ENCODE data around the gene MEGF9. TPM values are rescaled to one million over a fixed set of nuclear protein-coding genes. Genes with fewer than 3 reads are reported as not detected.

The MEGF9 gene
- total RNA-seq, 1 experiment from 2014 or later, result 8.3 TPM

DNA sequence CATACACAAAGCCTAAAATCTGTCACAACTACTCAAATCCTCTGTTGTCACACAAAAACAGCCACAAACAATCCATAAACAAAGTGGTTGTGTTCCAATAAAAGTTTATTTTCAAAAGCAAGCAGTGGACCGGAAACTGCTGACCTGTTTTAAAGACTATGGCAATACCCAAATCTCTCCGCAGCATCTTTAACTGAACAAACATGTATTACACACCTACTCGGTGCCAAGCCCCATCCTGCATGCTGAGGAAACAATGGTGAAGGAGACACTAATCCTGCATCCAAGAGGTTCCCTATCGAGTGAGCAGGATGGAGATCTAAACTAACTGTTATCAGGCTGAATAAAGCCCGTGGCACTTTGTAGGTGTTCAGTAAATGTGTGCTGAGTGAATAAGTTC lies 145.5 kb downstream of the MEGF9 start:
- Histone ChIP-seq H2AFZ (ENCODE audit: low read depth, low read length, poor library complexity, severe bottlenecking) (no peak overlapping the region), H4K20me1 (ENCODE audit: insufficient read depth) (no peaks in the 10 kb centered on the region), H3K9ac (ENCODE audit: low read length) (no peak overlapping the region), H3K9me2 (ENCODE audit: insufficient read depth) (no peaks in the 10 kb centered on the region), H3K4me3 (replicated peaks in 1 of 2; ENCODE audit: low read depth in 1 of 2, low read length in 2 of 2) (no peak overlapping the region), H3K79me2 (ENCODE audit: insufficient read depth, low read length) (peaks cover 47% of the 10 kb centered on the region), H3K27ac (ENCODE audit: low read depth, low read length) (no peak overlapping the region), H3K4me1 (ENCODE audit: control insufficient read depth in 1 of 2, insufficient read depth in 2 of 2, low read length in 2 of 2) (no peaks in the 10 kb centered on the region), H3K36me3 (ENCODE audit: control insufficient read depth in 1 of 2, insufficient read depth in 2 of 2, low read length in 2 of 2) (peaks cover 30 to 33% of the 10 kb centered on the region in 2 experiments; a peak in 3 of 4 replicates), H3K9me3 (ENCODE audit: control insufficient read depth in 1 of 2, insufficient read depth in 1 of 2, low read depth in 1 of 2, low read length in 2 of 2) (no peaks in the 10 kb centered on the region), H3K27me3 (ENCODE audit: insufficient read depth, low read length) (no peaks in the 10 kb centered on the region), H3K4me2 (ENCODE audit: low read length) (no peak overlapping the region)
- no TSS peak for BruUV-seq (replicated peaks)
- RAD21 ChIA-PET (ENCODE audit: low non-redundant PET in 1 of 2, low total read pairs in 2 of 2, uncharacterized antibody in 2 of 2, unreplicated experiment in 2 of 2), result no interaction called here
- POLR2A ChIA-PET, result no interaction called here
- DNase-seq (ENCODE audit: low read depth, low spot score) (no peak), ATAC-seq (no peak)
- no peak for TF ChIP-seq CEBPB (IDR thresholded peaks at IDR 0.05; ENCODE audit: low read depth)
- TF ChIP-seq SIN3A (IDR thresholded peaks at IDR 0.05; ENCODE audit: low read depth), result no peak
- no peak for TF ChIP-seq CTCF (IDR thresholded peaks at IDR 0.05 in 2 of 3, conservative IDR thresholded peaks at IDR 0.05 in 1 of 3; ENCODE audit: borderline replicate concordance in 1 of 3, insufficient read depth in 1 of 3, low read depth in 2 of 3, low read length in 2 of 3)
- no peak for TF ChIP-seq SP1 (IDR thresholded peaks at IDR 0.05; ENCODE audit: low read depth)
- no peak for TF ChIP-seq JUND (IDR thresholded peaks at IDR 0.05)
- TF ChIP-seq ATF3 (IDR thresholded peaks at IDR 0.05), result no peak
- no peak for TF ChIP-seq EGR1 (IDR thresholded peaks at IDR 0.05; ENCODE audit: low read depth)
- TF ChIP-seq ELF1 (IDR thresholded peaks at IDR 0.05; ENCODE audit: borderline replicate concordance, low read depth), result no peak
- CTCF ChIA-PET, result no interaction called here
- intact Hi-C loops (cut with micrococcal nuclease), result no loop called here

- Histone ChIP-seq H3K36me3 (ENCODE audit: control insufficient read depth in 1 of 2, insufficient read depth in 2 of 2, low read length in 2 of 2) (peaks cover 30 to 33% of the 10 kb centered on the region in 2 experiments; a peak in 3 of 4 replicates), H3K79me2 (ENCODE audit: insufficient read depth, low read length) (peaks cover 48% of the 10 kb centered on the region), H3K4me2 (ENCODE audit: low read length) (no peak overlapping the region)
Measured at GRCh38 chr9:120567874-120568273, 146.4 kb downstream of the MEGF9 start.

More at GRCh38 chr9:120567874-120568273, 146.4 kb downstream of the MEGF9 start:
- no peaks in the 10 kb centered on the region for H3K9me3 ChIP-seq (ENCODE audit: control insufficient read depth in 1 of 2, insufficient read depth in 1 of 2, low read depth in 1 of 2, low read length in 2 of 2)
- H2AFZ ChIP-seq (ENCODE audit: low read depth, low read length, poor library complexity, severe bottlenecking), result no peak overlapping the region
- no peak overlapping the region for H3K9ac ChIP-seq (ENCODE audit: low read length)
- intact Hi-C loops (cut with micrococcal nuclease), result no loop called here
- H3K27ac ChIP-seq (ENCODE audit: low read depth, low read length), result no peak overlapping the region
- H3K4me1 ChIP-seq (ENCODE audit: control insufficient read depth in 1 of 2, insufficient read depth in 2 of 2, low read length in 2 of 2), result no peaks in the 10 kb centered on the region; a peak in 1 of 4 replicates
- TF ChIP-seq FOSL1 (IDR thresholded peaks at IDR 0.05; ENCODE audit: low read depth), result no peak
- no peak for TF ChIP-seq SRF (IDR thresholded peaks at IDR 0.05; ENCODE audit: low read depth)
- no peak for TF ChIP-seq ATF3 (IDR thresholded peaks at IDR 0.05)
- ChIA-PET POLR2A (no interaction called here), CTCF (no interaction called here), RAD21 (ENCODE audit: low non-redundant PET in 1 of 2, low total read pairs in 2 of 2, uncharacterized antibody in 2 of 2, unreplicated experiment in 2 of 2) (no interaction called here)
- ATAC-seq, result no peak
- H4K20me1 ChIP-seq (ENCODE audit: insufficient read depth), result no peaks in the 10 kb centered on the region
- H3K4me3 ChIP-seq (replicated peaks in 1 of 2; ENCODE audit: low read depth in 1 of 2, low read length in 2 of 2), result no peak overlapping the region
- H3K9me2 ChIP-seq (ENCODE audit: insufficient read depth), result no peaks in the 10 kb centered on the region
- H3K27me3 ChIP-seq (ENCODE audit: insufficient read depth, low read length), result no peaks in the 10 kb centered on the region
- BruUV-seq (replicated peaks), result no TSS peak
- no peak for DNase-seq (ENCODE audit: low read depth, low spot score)
